GM18526 (cell line): ENCODE data around the gene IMMP2L.

Experiments used
- POLR2A ChIP-seq: IDR thresholded peaks from 3 replicates; pipeline ENCODE4 v1.6.1; 2011; ENCODE audit not compliant: insufficient read length; ENCODE audit errors: extremely low read depth

Gene IMMP2L

DNA sequence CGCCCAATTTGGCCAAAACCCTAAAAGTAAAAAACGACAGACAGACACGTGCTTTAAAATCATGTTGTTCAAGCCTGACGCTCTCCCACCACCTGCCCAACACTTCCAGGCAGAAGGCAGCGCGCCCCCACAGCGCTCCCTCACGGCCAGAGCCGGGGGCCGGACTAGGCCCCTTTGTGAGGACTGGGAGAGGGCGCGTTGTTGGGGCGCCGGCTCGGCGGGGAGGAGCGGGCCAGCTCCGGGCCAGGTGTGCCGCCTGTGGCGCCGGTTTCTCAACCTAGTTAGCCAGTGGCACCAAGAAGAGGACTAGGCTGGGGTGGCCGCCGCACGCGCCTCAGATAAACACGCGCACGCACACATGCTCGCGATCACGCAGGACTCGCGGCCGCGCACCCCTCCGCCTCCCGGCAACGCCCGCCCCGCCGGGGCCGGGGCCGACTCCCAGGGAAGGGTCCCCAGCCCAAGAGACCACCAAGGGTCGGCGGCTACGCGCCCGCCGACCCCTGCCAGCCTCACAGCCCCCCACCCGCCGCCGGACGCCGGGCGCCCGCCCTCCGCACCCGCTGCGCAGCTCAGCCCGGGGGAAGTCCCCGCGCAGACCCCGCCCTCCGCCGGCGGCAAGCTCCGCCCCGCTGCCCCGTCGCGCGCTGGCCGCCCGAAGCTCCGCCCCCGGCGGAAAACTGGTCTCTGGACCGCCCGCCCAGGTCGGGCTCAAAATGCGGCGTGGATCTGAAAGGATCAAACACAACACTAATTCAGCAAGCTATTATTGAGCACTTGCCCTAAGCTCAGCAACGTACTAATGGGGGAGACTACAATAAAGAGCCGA, at the start of gene IMMP2L:
Gene IMMP2L (minus strand): TSS at position 589 of the 829 bp plus-strand sequence.
- no peak for TF ChIP-seq POLR2A

DNA sequence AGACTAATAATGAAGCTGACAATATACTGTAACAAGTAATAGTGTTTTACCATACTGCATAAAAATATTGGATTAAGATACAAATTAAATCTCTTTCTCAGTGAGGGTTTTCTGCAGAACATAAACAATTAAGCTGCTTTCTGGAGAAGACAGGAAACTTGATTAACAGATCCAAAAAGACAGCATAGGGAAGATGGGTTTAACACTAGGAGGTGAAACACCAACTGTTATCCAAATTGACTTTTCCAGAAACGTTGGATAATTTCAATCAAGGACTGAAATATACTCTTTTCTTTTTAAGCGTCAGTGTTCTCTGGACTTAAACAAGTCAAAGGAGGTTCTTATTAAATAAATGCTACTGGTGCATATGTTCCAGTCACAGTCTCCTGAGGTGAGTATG, 45.3 kb upstream of the IMMP2L start:
- no peak for TF ChIP-seq POLR2A

GRCh38 chr7:111605246-111605645, 43.0 kb upstream of the IMMP2L start:
- no peak for TF ChIP-seq POLR2A

DNA sequence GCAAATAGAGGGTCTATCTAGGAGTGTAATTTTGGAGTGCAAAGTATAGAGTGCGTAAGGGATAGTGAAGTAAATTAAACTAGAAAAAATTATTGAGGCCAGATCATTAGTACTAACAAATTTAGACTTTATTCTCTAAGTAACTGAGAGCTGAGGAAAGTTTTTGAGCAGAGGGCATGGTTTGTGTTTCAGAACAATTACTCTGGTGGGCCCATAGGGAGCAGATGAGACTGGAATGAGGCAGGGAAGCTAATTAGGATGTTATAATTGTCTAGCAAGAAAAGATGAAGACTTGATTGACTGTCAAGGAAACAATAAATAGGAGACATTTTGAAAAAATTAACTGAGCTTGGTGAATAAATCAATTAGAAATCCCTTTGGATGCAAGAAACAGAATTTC, 37.8 kb upstream of the IMMP2L start:
- TF ChIP-seq POLR2A: no peak

GRCh38 chr7:111595780-111596179, 33.5 kb upstream of the IMMP2L start:
- TF ChIP-seq POLR2A: no peak

GRCh38 chr7:111594602-111595001, 32.3 kb upstream of the IMMP2L start:
- no peak for TF ChIP-seq POLR2A

DNA sequence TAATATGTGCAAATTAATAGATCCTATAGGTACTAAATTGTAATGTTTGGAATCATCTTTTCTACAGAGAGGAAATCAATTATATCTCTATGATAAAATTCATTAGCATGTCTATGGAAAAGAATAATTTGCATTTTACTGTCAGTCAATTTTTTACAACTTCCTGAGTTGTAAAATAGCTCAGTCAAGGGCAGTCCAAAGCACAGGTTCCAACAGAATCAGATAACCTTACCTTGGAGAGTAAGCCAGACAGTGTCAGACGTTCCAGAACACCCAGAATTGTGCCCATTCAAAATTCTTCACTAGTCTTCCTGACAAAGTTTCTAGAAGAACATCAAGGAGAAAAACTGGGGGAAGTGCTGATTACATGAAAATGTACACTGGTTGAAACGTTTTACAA, 31.1 kb upstream of the IMMP2L start:
- no peak for TF ChIP-seq POLR2A

DNA sequence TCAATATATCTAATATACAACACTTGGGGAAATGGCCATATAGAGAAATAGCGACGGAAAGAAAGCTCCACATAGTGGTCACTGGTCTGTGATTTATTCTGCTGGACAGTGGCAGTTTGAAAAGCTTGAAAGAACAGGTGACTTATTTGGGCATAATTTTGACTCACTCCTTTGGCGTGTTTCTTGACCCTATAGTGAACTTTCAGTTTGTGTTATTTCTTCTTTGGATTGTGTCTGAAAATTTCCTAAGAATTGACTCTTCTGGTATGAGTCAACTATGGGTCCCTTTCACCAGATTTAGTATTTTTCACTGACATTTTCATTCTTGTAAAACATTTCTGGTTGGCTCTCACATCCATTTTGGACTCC, 25.8 kb upstream of the IMMP2L start:
- no peak for TF ChIP-seq POLR2A

DNA sequence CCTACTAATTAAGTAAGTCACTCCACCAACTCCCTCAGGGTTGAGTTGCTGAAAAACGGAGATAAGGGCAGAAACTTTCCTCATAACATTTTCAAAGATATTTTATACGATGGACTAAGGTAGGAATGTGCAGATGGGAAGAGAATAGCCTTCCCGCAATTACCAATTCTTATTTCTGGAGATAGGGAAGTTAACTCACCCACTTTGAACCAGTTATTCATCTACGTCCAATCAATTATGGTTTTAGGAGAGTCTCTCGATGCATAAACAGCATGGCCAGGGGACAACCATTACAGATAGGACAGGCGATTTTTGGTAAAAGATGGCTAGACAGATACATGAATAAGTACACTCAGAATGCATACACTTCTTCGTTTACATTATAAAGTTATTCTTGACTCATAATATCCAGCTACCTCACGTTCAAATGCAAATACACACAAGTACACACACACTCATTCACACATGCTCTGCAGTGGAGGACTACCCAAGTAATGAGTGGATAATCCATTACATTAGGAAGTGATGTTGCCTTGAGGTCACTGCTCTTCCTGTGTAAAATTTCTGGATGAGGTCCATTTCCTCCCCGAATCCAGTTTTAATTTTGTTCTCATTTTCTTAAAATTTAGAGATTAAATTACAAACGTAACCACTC, 25.2 kb upstream of the IMMP2L start:
- no peak for TF ChIP-seq POLR2A

GRCh38 chr7:111586711-111587409, 24.6 kb upstream of the IMMP2L start:
- no peak for TF ChIP-seq POLR2A

- TF ChIP-seq POLR2A: no peak
Measured at GRCh38 chr7:111578754-111579153, 16.5 kb upstream of the IMMP2L start.

DNA sequence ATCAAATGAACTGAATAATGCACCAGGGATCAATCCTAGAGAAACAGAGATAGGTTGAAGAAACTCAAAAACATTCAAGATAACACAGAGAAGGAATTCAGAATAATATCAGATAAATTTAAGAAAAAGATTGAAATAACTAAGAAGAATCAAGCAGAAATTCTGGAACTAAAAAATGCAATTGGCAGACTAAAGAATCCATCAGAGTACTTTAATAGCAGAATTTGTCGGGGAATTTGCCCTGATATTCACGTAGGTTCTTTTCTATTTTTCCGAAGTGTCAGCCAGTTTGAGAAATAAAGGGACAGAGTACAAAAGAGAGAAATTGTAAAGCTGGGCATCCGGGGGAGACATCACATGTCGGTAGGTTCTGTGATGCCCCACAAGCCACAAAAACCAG, 9.4 kb upstream of the IMMP2L start:
- no peak for TF ChIP-seq POLR2A

- TF ChIP-seq POLR2A: no peak
Measured at GRCh38 chr7:111568870-111569462, 6.7 kb upstream of the IMMP2L start.

DNA sequence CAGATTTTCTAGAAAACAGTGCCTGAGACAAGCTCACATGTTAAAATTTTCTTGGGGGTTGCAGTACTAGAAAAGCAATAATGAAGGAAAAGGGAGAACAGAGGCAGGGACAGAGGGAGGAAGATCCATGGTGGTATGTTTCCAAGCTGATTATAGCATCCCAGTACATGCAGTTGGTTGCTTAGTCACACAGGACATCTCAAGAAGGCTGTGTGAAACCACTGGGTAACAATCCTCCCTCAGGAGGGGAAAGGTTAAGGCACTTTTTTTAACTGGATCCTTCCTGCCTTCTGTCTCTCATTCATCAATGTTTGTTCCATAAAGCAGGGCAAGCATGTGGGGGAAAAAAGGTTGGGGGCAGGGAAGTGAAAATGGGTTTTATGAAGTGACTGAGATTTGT, 6.1 kb upstream of the IMMP2L start:
- TF ChIP-seq POLR2A: no peak

- no peak for TF ChIP-seq POLR2A
Measured at GRCh38 chr7:111564078-111564477, 1.8 kb upstream of the IMMP2L start.

DNA sequence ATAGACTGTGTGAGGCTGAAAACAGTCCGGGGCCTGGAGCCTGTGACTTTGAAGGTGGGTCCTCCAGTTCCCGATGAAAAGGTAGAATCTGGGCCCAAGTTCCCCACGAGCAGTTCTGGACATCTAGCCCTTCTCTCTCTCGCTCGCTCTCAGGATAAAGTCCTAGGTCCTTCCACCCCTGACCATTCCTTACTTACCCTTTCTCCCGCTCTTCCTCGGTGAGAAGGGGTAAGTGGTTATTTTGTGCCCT, 713 bp downstream of the IMMP2L start:
- no peak for TF ChIP-seq POLR2A
